HepG2 (cell line): Measurements from ENCODE around the gene SDC1. TPM values are rescaled to one million over a fixed set of nuclear protein-coding genes. Genes with fewer than 3 reads are reported as not detected.

ENCODE experiments used
- BCL6 ChIP-seq: IDR thresholded peaks from 2 replicates; pipeline ENCODE4 v1.6.1; 2016; ENCODE audit warnings: missing genetic modification reagents, missing compliant biosample characterization
- GPBP1L1 ChIP-seq: sonication (generic); formaldehyde crosslinking; IDR thresholded peaks from 2 replicates; pipeline ENCODE4 v1.5.0; 2020; ENCODE audit warnings: mild to moderate bottlenecking, missing genetic modification reagents
- NFIC ChIP-seq: IDR thresholded peaks from 2 replicates; pipeline ENCODE4 v1.6.1; 2012; ENCODE audit warnings: mild to moderate bottlenecking, low read length, inconsistent platforms
- NRL ChIP-seq: sonication (generic); formaldehyde crosslinking; IDR thresholded peaks from 2 replicates; pipeline ENCODE4 v1.5.0; 2020; ENCODE audit warnings: missing genetic modification reagents, mild to moderate bottlenecking, moderate library complexity, borderline replicate concordance
- PCBP2 ChIP-seq: fragments of 200-400 bp; formaldehyde crosslinking; optimal IDR thresholded peaks from 2 replicates; pipeline ENCODE3; 2018; ENCODE audit warnings: low read length, low read depth; ENCODE audit not compliant: poor library complexity, severe bottlenecking
- POLR2A ChIP-seq, 2 experiments: IDR thresholded peaks; 2 replicates each; pipeline ENCODE4 v1.6.1; 2011; ENCODE audit warnings: low read depth in 2 of 2, low read length in 2 of 2, mild to moderate bottlenecking in 1 of 2, moderate library complexity in 1 of 2; ENCODE audit not compliant: insufficient read depth in 1 of 2
- SP5 ChIP-seq: IDR thresholded peaks from 2 replicates; pipeline ENCODE4 v1.6.1; 2016; ENCODE audit warnings: low read depth, borderline replicate concordance
- STAT6 ChIP-seq: sonication (generic); formaldehyde crosslinking; IDR thresholded peaks from 2 replicates; pipeline ENCODE4 v1.4.0; 2020; ENCODE audit warnings: missing genetic modification reagents, mild to moderate bottlenecking, borderline replicate concordance
- THYN1 ChIP-seq: sonication (generic); formaldehyde crosslinking; IDR thresholded peaks from 2 replicates; pipeline ENCODE4 v1.8.1; 2023; ENCODE audit warnings: low read depth, mild to moderate bottlenecking, moderate library complexity, missing genetic modification reagents, borderline replicate concordance
- ZFP62 ChIP-seq: sonication (generic); formaldehyde crosslinking; IDR thresholded peaks from 2 replicates; pipeline ENCODE4 v1.4.0; 2020; ENCODE audit warnings: missing genetic modification reagents
- ZNF225 ChIP-seq: sonication (generic); formaldehyde crosslinking; IDR thresholded peaks from 2 replicates; pipeline ENCODE4 v1.4.0; 2020; ENCODE audit warnings: mild to moderate bottlenecking, missing genetic modification reagents
- ZNF232 ChIP-seq: sonication (generic); formaldehyde crosslinking; IDR thresholded peaks from 2 replicates; pipeline ENCODE4 v1.4.0; 2020; ENCODE audit warnings: missing genetic modification reagents, borderline replicate concordance
- ZNF256 ChIP-seq: sonication (generic); formaldehyde crosslinking; conservative IDR thresholded peaks from 2 replicates; pipeline ENCODE4 v1.4.0; 2020; ENCODE audit warnings: missing genetic modification reagents
- ZNF335 ChIP-seq: sonication (generic); formaldehyde crosslinking; IDR thresholded peaks from 2 replicates; pipeline ENCODE4 v1.4.0; 2020; ENCODE audit warnings: missing genetic modification reagents
- ZNF724P ChIP-seq: sonication (generic); formaldehyde crosslinking; IDR thresholded peaks from 2 replicates; pipeline ENCODE4 v1.8.0; 2022; ENCODE audit warnings: missing genetic modification reagents, borderline replicate concordance
- ZNF879 ChIP-seq: sonication (generic); formaldehyde crosslinking; IDR thresholded peaks from 2 replicates; pipeline ENCODE4 v1.8.1; 2023; ENCODE audit warnings: missing genetic modification reagents
- polyA plus RNA-seq, 8 experiments: library from polyadenylated mRNA; depleted of rRNA in 3 of 8; stranded (reverse) in 7 of 8; unstranded in 1 of 8; fragments of >200 nt; fragmentation: Illumina TruSeq in 4 of 8; extraction: Trizol in 4 of 8; gene quantifications; 2 replicates each; pipeline versions ENCODE4 v1.2.1 to v1.2.3, GENCODE V29; 2011 to 2016; ENCODE audit warnings: low read depth in 4 of 8, missing spikeins in 1 of 8, mixed read lengths in 1 of 8; ENCODE audit not compliant: insufficient read depth in 1 of 8
- total RNA-seq, 5 experiments: library from RNA; depleted of rRNA; stranded (reverse); fragments of >200 nt; fragmentation: Illumina TruSeq; extraction: Trizol; gene quantifications; 2 replicates each; pipeline ENCODE4 v1.2.3, GENCODE V29; 2016; ENCODE audit warnings: low read depth in 1 of 5
- TF ChIP-seq, protein P1 (sequence below): sonication (generic); formaldehyde crosslinking; IDR thresholded peaks from 2 replicates; pipeline ENCODE4 v1.9.0; 2022; ENCODE audit warnings: missing genetic modification reagents, mild to moderate bottlenecking, borderline replicate concordance
- TF ChIP-seq, protein P2 (sequence below): IDR thresholded peaks from 2 replicates; pipeline ENCODE4 v1.6.1; 2018; ENCODE audit warnings: missing genetic modification reagents, mild to moderate bottlenecking, missing compliant biosample characterization

The SDC1 gene
- total and polyA plus RNA-seq, 2 of the 13 experiments (the other 11 are each of a cell fraction or from before 2014, with no cell fraction given): 108 to 119 TPM

DNA sequence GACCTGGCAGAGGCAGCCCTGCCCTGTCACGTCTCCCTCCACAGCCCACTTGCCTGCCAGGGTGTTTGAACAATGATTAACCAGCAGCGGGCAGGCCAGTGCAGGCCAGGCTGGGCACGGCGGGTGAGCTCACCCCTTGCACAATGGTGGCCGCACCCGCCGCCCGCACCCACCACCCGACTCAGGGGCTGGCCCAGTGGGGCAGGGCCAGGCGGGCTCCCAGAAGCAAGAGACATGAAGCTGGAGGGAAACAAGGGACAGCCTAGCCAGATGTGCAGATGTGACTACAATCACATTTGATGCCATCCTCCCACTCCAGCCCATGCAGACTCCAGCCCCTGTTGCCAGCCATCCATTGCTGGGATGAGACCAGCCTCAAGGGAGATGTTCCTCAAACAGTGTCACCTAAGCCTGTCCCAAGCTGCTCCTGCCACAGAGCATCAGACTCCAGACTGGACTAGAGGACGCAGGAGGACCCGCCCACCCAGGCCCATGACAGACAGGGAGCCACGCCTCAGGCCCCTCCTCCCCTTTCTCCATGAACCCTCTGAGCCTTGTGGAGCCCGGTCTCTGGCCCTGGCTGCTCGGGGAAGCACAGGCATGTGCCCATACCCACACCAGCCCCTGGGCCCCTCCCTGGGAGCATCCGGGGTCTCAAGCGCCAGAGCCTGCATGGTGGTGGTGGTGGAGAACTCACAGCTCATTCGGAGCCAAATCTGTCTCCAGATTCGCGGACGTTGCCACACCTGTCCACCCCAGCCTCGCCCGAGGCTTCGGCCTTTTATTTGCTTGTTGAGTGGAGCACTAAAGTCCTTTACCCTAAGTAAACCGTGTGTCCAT is 45.0 kb downstream of the SDC1 start (continued):
- no peak for TF ChIP-seq GPBP1L1 (CRISPR knock-in tag)
- no peak for TF ChIP-seq ZNF256 (CRISPR knock-in tag)
- TF ChIP-seq THYN1 (CRISPR knock-in tag): peak; percentile 98
- TF ChIP-seq STAT6 (CRISPR knock-in tag): no peak
- TF ChIP-seq BCL6: no peak
- no peak for TF ChIP-seq PCBP2
- no peak for TF ChIP-seq NFIC
- TF ChIP-seq ZNF724P (CRISPR knock-in tag): peak; percentile 55; the same call in 1 of the 2 replicates
- TF ChIP-seq POLR2A (IDR thresholded peaks at IDR 0.05; ENCODE audit: insufficient read depth in 1 of 2, low read depth in 2 of 2, low read length in 2 of 2): peak in 1 of 2 experiments; percentile 35; a peak in 2 of 4 replicates
- TF ChIP-seq NRL (CRISPR knock-in tag): peak; percentile 23; the same call in 1 of the 2 replicates
- TF ChIP-seq, protein P1, sequence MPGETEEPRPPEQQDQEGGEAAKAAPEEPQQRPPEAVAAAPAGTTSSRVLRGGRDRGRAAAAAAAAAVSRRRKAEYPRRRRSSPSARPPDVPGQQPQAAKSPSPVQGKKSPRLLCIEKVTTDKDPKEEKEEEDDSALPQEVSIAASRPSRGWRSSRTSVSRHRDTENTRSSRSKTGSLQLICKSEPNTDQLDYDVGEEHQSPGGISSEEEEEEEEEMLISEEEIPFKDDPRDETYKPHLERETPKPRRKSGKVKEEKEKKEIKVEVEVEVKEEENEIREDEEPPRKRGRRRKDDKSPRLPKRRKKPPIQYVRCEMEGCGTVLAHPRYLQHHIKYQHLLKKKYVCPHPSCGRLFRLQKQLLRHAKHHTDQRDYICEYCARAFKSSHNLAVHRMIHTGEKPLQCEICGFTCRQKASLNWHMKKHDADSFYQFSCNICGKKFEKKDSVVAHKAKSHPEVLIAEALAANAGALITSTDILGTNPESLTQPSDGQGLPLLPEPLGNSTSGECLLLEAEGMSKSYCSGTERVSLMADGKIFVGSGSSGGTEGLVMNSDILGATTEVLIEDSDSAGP (CRISPR knock-in tag): peak; percentile 58; the same call in 1 of the 2 replicates
- TF ChIP-seq ZNF879 (CRISPR knock-in tag): no peak
- TF ChIP-seq ZNF232 (CRISPR knock-in tag): no peak
- TF ChIP-seq, protein P2, sequence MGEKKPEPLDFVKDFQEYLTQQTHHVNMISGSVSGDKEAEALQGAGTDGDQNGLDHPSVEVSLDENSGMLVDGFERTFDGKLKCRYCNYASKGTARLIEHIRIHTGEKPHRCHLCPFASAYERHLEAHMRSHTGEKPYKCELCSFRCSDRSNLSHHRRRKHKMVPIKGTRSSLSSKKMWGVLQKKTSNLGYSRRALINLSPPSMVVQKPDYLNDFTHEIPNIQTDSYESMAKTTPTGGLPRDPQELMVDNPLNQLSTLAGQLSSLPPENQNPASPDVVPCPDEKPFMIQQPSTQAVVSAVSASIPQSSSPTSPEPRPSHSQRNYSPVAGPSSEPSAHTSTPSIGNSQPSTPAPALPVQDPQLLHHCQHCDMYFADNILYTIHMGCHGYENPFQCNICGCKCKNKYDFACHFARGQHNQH (CRISPR knock-in tag): peak; percentile 67
- TF ChIP-seq SP5: peak; percentile 83
- TF ChIP-seq ZNF335 (CRISPR knock-in tag): no peak
- TF ChIP-seq ZNF225 (CRISPR knock-in tag): 0 out of 2 replicates have a peak, but pooled peaks have one; percentile 43
- no peak for TF ChIP-seq ZFP62 (CRISPR knock-in tag)
